K562 (cell line): Measurements from ENCODE around the gene CLDN7. TPM values are rescaled to one million over a fixed set of nuclear protein-coding genes. Genes with fewer than 3 reads are reported as not detected.

Experiments used
- ATF7 ChIP-seq: fragments of 450-650 bp; IDR thresholded peaks from 2 replicates; pipeline ENCODE4 v1.7.1; 2014; ENCODE audit warnings: mild to moderate bottlenecking, moderate library complexity
- CEBPG ChIP-seq, 3 experiments: fragments of 200-800 bp in 1 of 3; sonication (Bioruptor generic) in 1 of 3; sonication (generic) in 1 of 3; formaldehyde crosslinking in 1 of 3; IDR thresholded peaks in 2 of 3; conservative IDR thresholded peaks in 1 of 3; 2 replicates each; pipeline versions ENCODE4 v1.6.1 to v1.8.0; 2016 to 2022; ENCODE audit warnings: missing compliant biosample characterization in 2 of 3, missing genetic modification characterization in 2 of 3, mild to moderate bottlenecking in 1 of 3, missing genetic modification reagents in 1 of 3
- CTCF ChIP-seq, 3 experiments: IDR thresholded peaks in 2 of 3; conservative IDR thresholded peaks in 1 of 3; 2 replicates each; pipeline ENCODE4 v1.5.1; 2011 to 2012; ENCODE audit warnings: low read length in 3 of 3, mild to moderate bottlenecking in 3 of 3, control low read depth in 2 of 3, improper control_type of control experiment in 1 of 3, inconsistent platforms in 1 of 3, low read depth in 1 of 3, mixed read lengths in 1 of 3, moderate library complexity in 1 of 3; ENCODE audit not compliant: insufficient read depth in 2 of 3
- DPF2 ChIP-seq: fragments of 450-650 bp; IDR thresholded peaks from 2 replicates; pipeline ENCODE4 v1.6.1; 2016
- ESRRA ChIP-seq: fragments of 450-650 bp; IDR thresholded peaks from 2 replicates; pipeline ENCODE4 v1.6.1; 2014; ENCODE audit warnings: low read depth, mild to moderate bottlenecking, moderate library complexity, borderline replicate concordance
- ETV1 ChIP-seq: fragments of 450-650 bp; conservative IDR thresholded peaks from 2 replicates; pipeline ENCODE4 v1.6.1; 2016; ENCODE audit warnings: missing genetic modification characterization, control low read depth, low read depth, missing compliant biosample characterization
- FOXA1 ChIP-seq: fragments of 450-650 bp; IDR thresholded peaks from 2 replicates; pipeline ENCODE4 v1.6.1; 2016; ENCODE audit warnings: mild to moderate bottlenecking, borderline replicate concordance
- KDM5B ChIP-seq: fragments of 200-600 bp; sonication (generic); IDR thresholded peaks from 2 replicates; pipeline ENCODE4 v1.6.1; 2012; ENCODE audit warnings: low read depth, mild to moderate bottlenecking, moderate library complexity, low read length, control low read depth, inconsistent platforms; ENCODE audit not compliant: insufficient replicate concordance
- MTF1 ChIP-seq: fragments of 250-450 bp; sonication (Bioruptor Pico); IDR thresholded peaks from 2 replicates; pipeline ENCODE4 v1.9.0; 2021; ENCODE audit warnings: moderate library complexity, mild to moderate bottlenecking, inconsistent platforms, borderline replicate concordance
- MYC ChIP-seq, 2 experiments: fragments of 250-450 bp in 1 of 2; sonication (Bioruptor Pico) in 1 of 2; IDR thresholded peaks; 2 replicates each; pipeline versions ENCODE4 v1.5.1 to v1.6.1; 2012 to 2021; ENCODE audit warnings: low read depth in 2 of 2, borderline replicate concordance in 1 of 2, improper control_type of control experiment in 1 of 2, low read length in 1 of 2, mild to moderate bottlenecking in 1 of 2, moderate library complexity in 1 of 2
- POLR3A ChIP-seq: IDR thresholded peaks from 2 replicates; pipeline ENCODE4 v1.6.1; 2011; ENCODE audit warnings: borderline replicate concordance, mild to moderate bottlenecking, moderate library complexity; ENCODE audit not compliant: insufficient read length, insufficient read depth; ENCODE audit errors: extremely low read depth
- PRMT5 ChIP-seq: sonication (generic); formaldehyde crosslinking; IDR thresholded peaks from 2 replicates; pipeline ENCODE4 v1.5.0; 2020; ENCODE audit warnings: missing genetic modification reagents
- SAP30 ChIP-seq: fragments of 200-600 bp; sonication (generic); IDR thresholded peaks from 2 replicates; pipeline ENCODE4 v1.6.1; 2012; ENCODE audit warnings: borderline replicate concordance, low read depth, mild to moderate bottlenecking, moderate library complexity, low read length, control low read depth, inconsistent platforms; ENCODE audit not compliant: insufficient read depth, poor library complexity, severe bottlenecking
- SIX5 ChIP-seq, 2 experiments: IDR thresholded peaks; 2 replicates each; pipeline ENCODE4 v1.6.1; 2011; ENCODE audit warnings: low read length in 2 of 2, borderline replicate concordance in 1 of 2, low read depth in 1 of 2, mild to moderate bottlenecking in 1 of 2, moderate library complexity in 1 of 2; ENCODE audit not compliant: insufficient read depth in 1 of 2
- TCF7L2 ChIP-seq: fragments of 150-350 bp; IDR thresholded peaks from 2 replicates; pipeline ENCODE4 v1.6.1; 2016; ENCODE audit warnings: low read depth, mild to moderate bottlenecking, low read length, moderate library complexity
- ZNF175 ChIP-seq: fragments of 200-800 bp; sonication (Bioruptor generic); IDR thresholded peaks from 2 replicates; pipeline ENCODE4 v1.6.1; 2016; ENCODE audit warnings: low read depth, mild to moderate bottlenecking, missing genetic modification characterization, missing compliant biosample characterization
- ZNF224 ChIP-seq: sonication (generic); formaldehyde crosslinking; IDR thresholded peaks from 2 replicates; pipeline ENCODE4 v1.8.0; 2022; ENCODE audit warnings: mild to moderate bottlenecking, missing genetic modification reagents
- ZNF518B ChIP-seq: fragments of 250-450 bp; sonication (Bioruptor Pico); IDR thresholded peaks from 2 replicates; pipeline ENCODE4 v1.5.0; 2021; ENCODE audit warnings: mild to moderate bottlenecking, moderate library complexity
- ZNF77 ChIP-seq: fragments of 250-450 bp; sonication (Bioruptor Pico); IDR thresholded peaks from 2 replicates; pipeline ENCODE4 v1.5.0; 2020
- polyA plus RNA-seq, 8 experiments: library from polyadenylated mRNA; depleted of rRNA in 4 of 8; stranded (reverse) in 5 of 8; unstranded in 3 of 8; fragments of >200 nt; fragmentation: Nextera tagmentation in 2 of 8; fragmentation: Illumina TruSeq in 1 of 8; extraction: Ambion mirVana in 2 of 8; extraction: Trizol in 1 of 8; gene quantifications; 2 replicates each; pipeline versions ENCODE4 v1.2.1 to v1.2.3, GENCODE V29; 2011 to 2014; ENCODE audit warnings: inconsistent platforms in 1 of 8, missing spikeins in 1 of 8
- total RNA-seq, 7 experiments: library from RNA; depleted of rRNA in 6 of 7; stranded (reverse); fragments of >200 nt in 6 of 7; fragmentation: Illumina TruSeq in 2 of 7; extraction: Trizol in 2 of 7; gene quantifications; 2 replicates each; pipeline versions ENCODE4 v1.2.1 to v1.2.3, GENCODE V29; 2011 to 2021; ENCODE audit warnings: low replicate concordance in 1 of 7

CLDN7 gene
- total and polyA plus RNA-seq, 9 of the 15 experiments (the other 6 are each of a cell fraction or from before 2014, with no cell fraction given), result 2.2 to 14.5 (median 7.6) TPM

- TF ChIP-seq SIX5 (IDR thresholded peaks at IDR 0.05; ENCODE audit: borderline replicate concordance in 1 of 2, insufficient read depth in 1 of 2, low read depth in 1 of 2, low read length in 2 of 2), result peak in 1 of 2 experiments; percentile 93; a peak in 3 of 4 replicates
- TF ChIP-seq ETV1, result no peak
- TF ChIP-seq MTF1 (CRISPR knock-in tag), result no peak
- TF ChIP-seq SAP30, result no peak
- no peak for TF ChIP-seq ZNF77 (CRISPR knock-in tag)
- TF ChIP-seq DPF2, result no peak
- TF ChIP-seq ZNF224 (CRISPR knock-in tag), result no peak
- TF ChIP-seq KDM5B, result no peak
- no peak for TF ChIP-seq TCF7L2
- no peak for TF ChIP-seq FOXA1
- peak; percentile 41 to 76 (median 59); a peak in 5 of 6 replicates for TF ChIP-seq CTCF (IDR thresholded peaks at IDR 0.05 in 2 of 3, conservative IDR thresholded peaks at IDR 0.05 in 1 of 3; ENCODE audit: insufficient read depth in 2 of 3, low read depth in 1 of 3, low read length in 3 of 3)
- TF ChIP-seq MYC (IDR thresholded peaks at IDR 0.05; ENCODE audit: low read depth, low read length), result peak; percentile 66; the same call in 1 of the 2 replicates
- no peak for TF ChIP-seq MYC (CRISPR knock-in tag; IDR thresholded peaks at IDR 0.05; ENCODE audit: borderline replicate concordance, low read depth)
- TF ChIP-seq ZNF175, result no peak
- TF ChIP-seq ZNF518B (CRISPR knock-in tag), result no peak
- no peak for TF ChIP-seq PRMT5 (CRISPR knock-in tag)
- TF ChIP-seq ESRRA, result no peak; the same call in 1 of the 2 replicates
- TF ChIP-seq ATF7, result no peak; the same call in 1 of the 2 replicates
- no peak for TF ChIP-seq CEBPG (CRISPR knock-in tag; IDR thresholded peaks at IDR 0.05)
- TF ChIP-seq CEBPG (tag; conservative IDR thresholded peaks at IDR 0.05 in 1 of 2, IDR thresholded peaks at IDR 0.05 in 1 of 2), result 0 out of 4 replicates have a peak, but pooled peaks of 1 of the 2 experiments have one; percentile 3
- TF ChIP-seq POLR3A, result no peak
These were observed 47.8 kb downstream of the CLDN7 start (continued) for GRCh38 chr17:7214300-7215135.
